Breast epithelium (tissue), 4 donors: ENCODE results near the gene NPTXR. TPM values are rescaled to one million over a fixed set of nuclear protein-coding genes. Genes with fewer than 3 reads are reported as not detected.

Source experiments
- DNase-seq, 2 donors: peaks; one replicate each; pipeline ENCODE4 v3.0.0-alpha.2; 2019; ENCODE audit warnings: low spot score in 2 of 2
- H3K27ac ChIP-seq, 2 donors: fragments of 200-600 bp; sonication (generic) in 1 of 2; one replicate each; pipeline ENCODE4 v1.5.1; 2016 to 2019; ENCODE audit warnings: mild to moderate bottlenecking in 1 of 2
- H3K27me3 ChIP-seq, 2 donors: fragments of 200-600 bp; sonication (generic) in 1 of 2; one replicate each; pipeline versions ENCODE4 v1.5.1 to v1.6.0; 2017 to 2019; ENCODE audit warnings: control low read depth in 1 of 2, mild to moderate bottlenecking in 1 of 2
- H3K36me3 ChIP-seq: fragments of 200-600 bp; one replicate; pipeline ENCODE4 v1.5.1; 2019
- H3K4me1 ChIP-seq, 2 donors: fragments of 200-600 bp; sonication (generic); one replicate each; pipeline ENCODE4 v1.5.1; 2016 to 2019; ENCODE audit warnings: control low read depth in 1 of 2
- H3K4me3 ChIP-seq, 3 donors: fragments of 200-600 bp; sonication (generic); 1 replicate in 2 of 3; 2 replicates in 1 of 3; pipeline ENCODE4 v1.5.1; 2016 to 2019; ENCODE audit warnings: mild to moderate bottlenecking in 3 of 3, moderate library complexity in 2 of 3
- H3K9me3 ChIP-seq, 2 donors: fragments of 200-600 bp; sonication (generic) in 1 of 2; one replicate each; pipeline ENCODE4 v1.5.1; 2016 to 2019; ENCODE audit warnings: control low read depth in 1 of 2
- POLR2A ChIP-seq: fragments of 450-650 bp; IDR thresholded peaks from one replicate; pipeline ENCODE4 v1.6.1; 2016; ENCODE audit warnings: antibody characterized with exemption, mild to moderate bottlenecking, moderate library complexity
- POLR2AphosphoS5 ChIP-seq, 3 donors: sonication (generic); formaldehyde crosslinking; IDR thresholded peaks; one replicate each; pipeline ENCODE4 v1.6.1; 2017; ENCODE audit warnings: antibody characterized with exemption in 3 of 3
- intact Hi-C: fragments of 100-400 bp; cut with DNase I; formaldehyde crosslinking; loops from one replicate; pipeline ENCODE4 v1.15.1; 2023; ENCODE audit warnings: low total_unique reads
- total RNA-seq, 3 donors: library from RNA; depleted of rRNA; stranded (reverse); fragments of >200 nt; gene quantifications; one replicate each; pipeline ENCODE4 v1.1.0, GENCODE V29; 2016
- TF ChIP-seq, protein P1 (sequence below), 3 donors: fragments of 450-650 bp; IDR thresholded peaks; one replicate each; pipeline ENCODE4 v1.5.1; 2016 to 2017; ENCODE audit warnings: antibody characterized with exemption in 3 of 3, mild to moderate bottlenecking in 3 of 3, moderate library complexity in 3 of 3

Gene NPTXR
- total RNA-seq, 3 donors from 2014 or later: 3.7 to 4.6 (median 4.5) TPM

DNA sequence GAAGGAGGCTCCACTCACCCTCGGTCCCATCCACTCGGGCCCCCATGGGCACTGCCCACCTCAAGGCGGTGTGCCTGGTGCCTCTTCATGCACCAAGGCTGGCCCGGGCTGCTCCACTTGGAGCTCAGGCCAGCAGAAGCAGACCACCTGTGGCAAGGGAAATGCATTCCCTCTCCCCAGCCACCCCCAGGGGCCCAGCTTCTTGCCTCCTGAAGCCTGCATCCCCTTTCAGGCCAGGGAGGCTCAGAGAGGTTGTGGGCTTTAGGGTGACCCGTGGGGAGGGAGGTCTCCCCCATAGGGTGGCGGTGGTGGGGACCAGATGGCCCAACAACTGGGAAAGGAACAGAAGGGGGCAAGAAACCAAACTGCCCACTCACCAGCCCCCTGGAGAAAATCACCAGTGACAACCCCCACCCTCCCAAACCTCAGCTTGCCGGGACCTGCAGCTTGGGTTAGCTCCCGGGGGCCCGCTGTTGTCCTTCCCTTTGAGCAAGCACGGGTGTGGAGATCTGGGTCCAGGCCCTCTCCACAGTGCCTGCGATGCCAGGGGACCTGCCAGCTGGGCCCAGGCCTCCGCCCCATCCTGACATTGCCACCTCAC lies 19.8 kb upstream of the NPTXR start:
- peaks cover 10 to 15% of the 10 kb centered on the region in 2 donors for H3K4me1 ChIP-seq
- H3K36me3 ChIP-seq: no peaks in the 10 kb centered on the region
- TF ChIP-seq, protein P1, sequence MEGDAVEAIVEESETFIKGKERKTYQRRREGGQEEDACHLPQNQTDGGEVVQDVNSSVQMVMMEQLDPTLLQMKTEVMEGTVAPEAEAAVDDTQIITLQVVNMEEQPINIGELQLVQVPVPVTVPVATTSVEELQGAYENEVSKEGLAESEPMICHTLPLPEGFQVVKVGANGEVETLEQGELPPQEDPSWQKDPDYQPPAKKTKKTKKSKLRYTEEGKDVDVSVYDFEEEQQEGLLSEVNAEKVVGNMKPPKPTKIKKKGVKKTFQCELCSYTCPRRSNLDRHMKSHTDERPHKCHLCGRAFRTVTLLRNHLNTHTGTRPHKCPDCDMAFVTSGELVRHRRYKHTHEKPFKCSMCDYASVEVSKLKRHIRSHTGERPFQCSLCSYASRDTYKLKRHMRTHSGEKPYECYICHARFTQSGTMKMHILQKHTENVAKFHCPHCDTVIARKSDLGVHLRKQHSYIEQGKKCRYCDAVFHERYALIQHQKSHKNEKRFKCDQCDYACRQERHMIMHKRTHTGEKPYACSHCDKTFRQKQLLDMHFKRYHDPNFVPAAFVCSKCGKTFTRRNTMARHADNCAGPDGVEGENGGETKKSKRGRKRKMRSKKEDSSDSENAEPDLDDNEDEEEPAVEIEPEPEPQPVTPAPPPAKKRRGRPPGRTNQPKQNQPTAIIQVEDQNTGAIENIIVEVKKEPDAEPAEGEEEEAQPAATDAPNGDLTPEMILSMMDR (IDR thresholded peaks at IDR 0.05): no peak
- no peak for TF ChIP-seq POLR2A
- TF ChIP-seq POLR2AphosphoS5 (IDR thresholded peaks at IDR 0.05): no peak
- intact Hi-C loops: loop anchor here (10.0 kb wide), 1 partner anchor 121 kb away; the partner anchor contains the start of gene APOBEC3B
- H3K27ac ChIP-seq: no peak overlapping the region
- DNase-seq: peak in 1 of 2 donors; percentile 40
- H3K27me3 ChIP-seq: no peaks in the 10 kb centered on the region
- no peaks in the 10 kb centered on the region for H3K9me3 ChIP-seq
- H3K4me3 ChIP-seq: no peak overlapping the region

- DNase-seq: peak in 1 of 2 donors; percentile 37
- H3K27ac ChIP-seq: no peak overlapping the region
- peaks cover 10 to 15% of the 10 kb centered on the region in 2 donors for H3K4me1 ChIP-seq
These were observed 18.8 kb upstream of the NPTXR start for GRCh38 chr22:38862375-38863329.

GRCh38 chr22:38861927-38862326 lies 18.1 kb upstream of the NPTXR start:
- DNase-seq: no peak
- peaks cover 10 to 15% of the 10 kb centered on the region in 2 donors for H3K4me1 ChIP-seq

More at GRCh38 chr22:38862375-38863329, 18.8 kb upstream of the NPTXR start:
- TF ChIP-seq POLR2AphosphoS5 (IDR thresholded peaks at IDR 0.05) (no peak), POLR2A (no peak)
- TF ChIP-seq, protein P1 (IDR thresholded peaks at IDR 0.05): no peak
- no peaks in the 10 kb centered on the region for H3K9me3 ChIP-seq
- H3K4me3 ChIP-seq: no peak overlapping the region
- intact Hi-C loops: loop anchor here (10.0 kb wide), 1 partner anchor 122 kb away; the partner anchor contains the start of gene APOBEC3B
- H3K36me3 ChIP-seq: no peaks in the 10 kb centered on the region
- H3K27me3 ChIP-seq: no peaks in the 10 kb centered on the region

DNA sequence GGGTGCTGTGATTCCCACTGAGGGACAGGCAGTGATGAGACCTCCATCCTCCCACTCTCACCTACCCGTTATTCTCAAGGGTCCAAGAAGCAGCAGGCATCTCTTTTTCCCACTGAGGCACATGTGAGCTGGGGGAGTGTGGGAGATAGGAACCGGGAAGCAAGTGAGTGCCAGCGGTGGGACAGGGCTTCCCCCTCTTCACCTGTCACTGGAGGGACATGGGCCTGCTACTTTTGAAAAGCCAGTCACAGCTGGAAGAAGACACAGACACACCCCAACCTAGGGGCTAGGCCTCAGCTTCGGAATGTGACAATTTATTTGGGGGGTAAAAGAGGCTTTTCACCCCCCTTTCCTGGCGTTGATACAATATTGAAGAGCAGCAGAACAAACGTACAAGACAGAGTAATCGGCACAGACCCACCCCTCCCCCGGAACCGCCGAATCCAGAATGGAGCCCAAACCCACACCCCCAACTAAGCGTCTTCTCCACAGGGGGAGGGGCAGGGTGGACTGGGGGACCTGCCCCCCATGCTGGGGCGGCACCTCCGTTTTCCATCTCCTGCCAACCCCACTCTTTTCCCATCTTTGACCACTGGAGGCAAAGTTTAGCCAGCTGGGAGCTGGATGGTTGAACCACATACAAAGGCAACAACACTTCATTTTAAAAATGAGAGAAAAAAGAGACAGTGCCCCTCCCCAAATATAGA lies 17.5 kb upstream of the NPTXR start:
- Histone ChIP-seq H3K27me3 (no peaks in the 10 kb centered on the region), H3K9me3 (no peaks in the 10 kb centered on the region), H3K27ac (no peak overlapping the region), H3K4me1 (peaks cover 10 to 15% of the 10 kb centered on the region in 2 donors), H3K36me3 (no peaks in the 10 kb centered on the region), H3K4me3 (no peak overlapping the region)
- intact Hi-C loops: loop anchor here (10.0 kb wide), 1 partner anchor 123 kb away; the partner anchor contains the start of gene APOBEC3B
- TF ChIP-seq POLR2A: no peak
- TF ChIP-seq POLR2AphosphoS5 (IDR thresholded peaks at IDR 0.05): no peak
- TF ChIP-seq, protein P1 (IDR thresholded peaks at IDR 0.05): peak in 1 of 3 donors; percentile 12
- no peak for DNase-seq

More at GRCh38 chr22:38861927-38862326, 18.1 kb upstream of the NPTXR start:
- TF ChIP-seq, protein P1 (IDR thresholded peaks at IDR 0.05): no peak
- TF ChIP-seq POLR2A: no peak
- TF ChIP-seq POLR2AphosphoS5 (IDR thresholded peaks at IDR 0.05): no peak
- Histone ChIP-seq H3K36me3 (no peaks in the 10 kb centered on the region), H3K4me3 (no peak overlapping the region), H3K27ac (no peak overlapping the region), H3K27me3 (no peaks in the 10 kb centered on the region), H3K9me3 (no peaks in the 10 kb centered on the region)
- intact Hi-C loops: loop anchor here (10.0 kb wide), 1 partner anchor 123 kb away; the partner anchor contains the start of gene APOBEC3B
